Left renal cortex interstitium (tissue), 4 donors: ENCODE data around the gene ADAMTS9. TPM values are rescaled to one million over a fixed set of nuclear protein-coding genes. Genes with fewer than 3 reads are reported as not detected.

Experiments
- DNase-seq, 4 donors: peaks; one replicate each; pipeline ENCODE4 v3.0.0-alpha.2; 2013; ENCODE audit warnings: low read depth in 4 of 4, low spot score in 2 of 4, missing footprints in 1 of 4
- polyA plus RNA-seq, 4 donors: library from polyadenylated mRNA; unstranded; fragments of 120-200 nt; gene quantifications; one replicate each; pipeline ENCODE4 v1.2.1, GENCODE V29; 2013; ENCODE audit not compliant: insufficient read length in 4 of 4

Gene ADAMTS9
- polyA plus RNA-seq, 4 donors = 111 to 178 (median 132) TPM

- peak in 1 of 4 donors; percentile 26 for DNase-seq
Measured at GRCh38 chr3:64687086-64687780, 567 bp downstream of the ADAMTS9 start.

DNA sequence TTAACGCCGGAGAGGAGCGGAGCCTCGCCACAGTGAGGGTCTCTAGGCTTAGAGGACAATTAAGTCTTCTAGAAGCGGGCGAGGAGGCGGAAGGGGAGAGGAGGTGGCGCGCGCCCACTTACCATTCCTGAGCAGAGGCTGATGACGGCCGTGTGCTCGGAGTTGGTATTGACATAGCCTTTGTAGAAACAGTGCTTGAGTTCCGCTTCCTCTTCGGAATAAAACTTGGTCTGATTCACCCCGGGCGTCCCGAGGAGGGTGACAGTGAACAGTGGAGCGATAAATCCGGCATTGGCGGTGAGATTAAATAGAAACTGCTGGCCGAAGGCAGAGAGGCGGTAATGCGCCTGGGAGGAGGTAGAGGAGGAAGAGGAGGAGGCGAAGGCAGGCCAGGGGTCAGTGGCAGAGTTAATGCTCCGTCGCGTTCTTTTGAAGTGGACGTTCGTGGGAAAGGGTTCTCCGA, 1.3 kb downstream of the ADAMTS9 start:
- peak in 1 of 4 donors; percentile 68 for DNase-seq

GRCh38 chr3:64685800-64686445, 1.9 kb downstream of the ADAMTS9 start:
- peak; percentile 88 to 96 (median 94) for DNase-seq

DNA sequence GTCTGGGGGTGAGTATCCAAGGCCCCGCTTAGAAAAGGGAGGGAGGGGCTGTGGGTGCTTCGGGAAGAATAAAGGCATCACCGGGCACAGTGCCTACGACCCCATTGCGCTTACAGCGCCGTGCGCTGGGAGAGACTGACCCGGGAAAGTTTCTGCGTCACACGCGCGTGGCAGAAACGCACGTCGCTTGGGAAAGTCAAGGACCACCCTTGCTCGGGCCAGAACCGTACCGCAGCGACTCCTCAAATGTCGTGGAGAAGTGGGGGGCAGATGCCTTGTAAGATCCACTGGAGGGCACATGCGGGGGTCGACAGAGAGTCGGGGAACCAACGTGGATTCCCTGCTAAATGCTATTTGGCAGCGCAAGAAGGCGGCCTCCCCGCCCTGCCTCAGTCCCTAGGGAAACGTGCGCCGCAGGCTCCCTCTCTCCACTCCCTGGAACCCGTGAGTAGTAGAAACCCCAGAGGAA, 2.4 kb downstream of the ADAMTS9 start:
- DNase-seq = peak in 1 of 4 donors; percentile 58

GRCh38 chr3:64684715-64685261, 3.0 kb downstream of the ADAMTS9 start:
- DNase-seq = peak in 2 of 4 donors; percentile 48 to 63

GRCh38 chr3:64681827-64682226, 6.0 kb downstream of the ADAMTS9 start:
- DNase-seq = no peak

DNA sequence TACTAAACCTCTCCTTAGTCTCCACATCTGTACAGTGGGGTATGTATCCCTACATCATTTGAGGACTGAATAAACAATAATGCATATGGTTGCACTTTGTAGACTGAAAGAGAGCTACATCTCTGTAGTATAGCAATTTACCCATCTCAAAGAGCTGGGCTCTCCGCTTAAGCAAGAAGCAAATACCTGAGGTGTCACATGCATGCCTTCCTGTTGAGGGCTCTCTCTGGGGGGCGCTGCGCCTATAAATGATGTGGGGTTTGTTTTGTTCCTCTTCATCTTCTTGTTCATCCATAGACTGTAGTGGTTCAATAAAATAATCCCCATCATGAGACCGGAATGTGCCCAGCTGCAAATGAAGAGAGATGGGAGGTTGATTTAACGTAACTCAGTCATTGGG, 6.8 kb downstream of the ADAMTS9 start:
- no peak for DNase-seq

- DNase-seq = no peak
Measured at GRCh38 chr3:64680334-64680733, 7.5 kb downstream of the ADAMTS9 start.

DNA sequence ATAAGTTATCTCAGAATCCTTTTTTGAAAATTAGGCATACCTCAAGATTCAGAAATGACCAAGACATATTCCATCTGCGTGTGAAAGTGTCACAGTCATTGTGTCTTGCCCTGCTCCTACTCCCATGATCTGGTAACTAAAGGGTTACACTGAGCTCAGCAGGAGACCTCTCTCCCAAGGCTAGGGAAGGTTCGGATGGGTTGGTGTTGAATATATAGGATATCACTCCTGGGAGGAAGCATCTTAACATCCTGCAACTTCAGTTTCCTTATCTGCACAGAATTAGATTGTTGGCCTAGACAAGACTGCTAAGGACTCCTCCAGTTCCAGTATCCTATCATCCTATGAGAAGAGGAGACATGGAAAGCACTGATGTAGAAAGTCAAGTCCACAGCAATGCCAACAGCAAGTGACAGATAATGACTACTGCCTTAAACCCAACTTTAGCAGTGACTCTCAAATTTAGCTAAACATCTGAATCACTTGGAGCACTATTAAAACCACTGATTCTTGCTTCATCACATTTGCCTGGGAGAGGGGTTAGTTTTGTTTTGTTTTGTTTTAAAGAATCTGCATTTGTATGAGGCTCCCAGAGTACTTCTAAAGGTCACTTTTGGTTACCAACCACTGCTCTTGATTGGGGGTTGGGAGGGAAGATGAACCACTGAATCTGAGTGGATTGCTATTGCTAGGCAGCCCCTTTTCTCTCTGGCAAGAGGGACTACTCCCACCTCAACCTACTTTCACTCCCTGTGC, 9.7 kb downstream of the ADAMTS9 start:
- DNase-seq = no peak

- DNase-seq = no peak
Measured at GRCh38 chr3:64676831-64677230, 11.0 kb downstream of the ADAMTS9 start.

DNA sequence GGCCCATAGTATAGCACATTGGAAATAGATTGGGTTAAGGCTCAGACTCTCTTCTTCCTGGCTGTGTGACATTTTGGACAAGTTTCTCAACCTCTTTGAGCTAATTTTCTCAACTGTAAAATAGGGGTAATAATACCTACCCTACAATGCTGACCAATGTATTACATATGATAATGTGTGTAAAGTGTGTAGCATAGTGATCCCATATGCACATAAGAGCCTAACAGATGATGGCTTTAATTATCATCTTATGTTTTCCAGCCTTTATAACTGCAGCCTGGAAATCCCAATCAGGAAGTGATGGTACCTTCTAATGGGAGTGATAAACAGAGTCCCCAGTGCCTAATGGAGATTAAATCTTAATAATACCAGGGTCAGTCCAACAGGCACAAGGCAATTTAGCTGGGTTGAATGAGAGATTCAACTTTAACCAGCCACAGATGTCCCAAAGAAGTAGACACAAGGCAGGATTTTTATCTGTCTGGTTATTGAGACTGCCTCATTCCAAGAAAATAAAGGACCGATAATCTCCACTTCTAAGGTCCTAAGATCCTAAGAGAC, 12.0 kb downstream of the ADAMTS9 start:
- DNase-seq = no peak

GRCh38 chr3:64674591-64675076, 13.2 kb downstream of the ADAMTS9 start:
- peak in 2 of 4 donors; percentile 31 to 47 for DNase-seq

- no peak for DNase-seq
Measured at GRCh38 chr3:64673159-64673715, 14.6 kb downstream of the ADAMTS9 start.

GRCh38 chr3:64668582-64669510, 19.0 kb downstream of the ADAMTS9 start:
- no peak for DNase-seq

DNA sequence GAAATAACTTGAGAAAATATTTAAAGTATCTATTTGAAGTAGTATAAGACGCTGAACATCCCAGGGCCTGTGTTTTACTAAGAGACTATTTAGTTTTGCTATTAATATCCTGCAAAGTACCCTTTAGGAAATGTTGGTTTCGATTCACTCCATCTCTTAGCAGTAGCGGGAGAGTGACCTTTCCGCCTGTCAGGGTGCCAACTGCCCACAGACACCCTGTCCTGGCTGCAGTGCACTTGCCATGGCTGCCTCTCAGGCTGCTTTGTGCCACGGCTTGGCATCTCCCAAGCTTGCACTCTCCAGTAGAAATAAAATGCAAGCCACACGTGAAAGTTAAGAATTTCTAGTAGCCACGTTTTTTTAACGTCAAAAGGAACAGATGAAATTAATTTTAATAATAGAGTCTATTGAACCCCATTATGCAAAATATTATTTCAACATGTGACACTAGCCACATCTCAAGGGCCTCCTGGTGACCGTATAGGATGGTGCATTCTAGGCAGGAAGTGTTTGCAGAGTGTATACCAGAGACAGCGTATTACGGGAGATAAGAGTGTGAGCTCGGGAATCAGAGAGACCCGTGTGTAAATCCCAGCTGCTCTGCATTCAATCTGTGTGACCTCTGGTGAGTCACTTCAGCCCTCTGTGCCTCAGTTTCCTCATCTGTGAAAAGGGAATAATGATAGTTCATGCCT, 19.8 kb downstream of the ADAMTS9 start:
- no peak for DNase-seq

DNA sequence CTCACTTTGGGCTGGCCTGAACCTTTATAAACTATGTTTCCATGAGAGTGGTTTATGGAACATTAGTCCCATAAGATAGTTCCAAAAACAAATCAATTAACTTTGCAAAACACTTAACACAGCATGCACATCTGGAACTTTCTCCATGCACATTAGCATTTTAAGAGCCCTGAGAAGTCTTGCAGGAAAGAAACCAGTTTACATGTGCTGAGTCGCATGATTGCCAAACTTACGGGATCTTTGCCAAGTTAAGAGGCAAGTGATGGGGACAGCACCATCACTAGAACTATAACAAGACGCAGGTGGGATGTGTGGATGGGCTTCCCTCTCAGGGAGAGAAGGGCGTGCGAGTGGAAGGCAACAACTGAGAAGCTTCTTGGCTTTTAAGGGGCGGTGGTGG, 20.7 kb downstream of the ADAMTS9 start:
- DNase-seq = no peak

- peak in 1 of 4 donors; percentile 54 for DNase-seq
Measured at GRCh38 chr3:64666171-64666588, 21.6 kb downstream of the ADAMTS9 start.

- no peak for DNase-seq
Measured at GRCh38 chr3:64664397-64664796, 23.4 kb downstream of the ADAMTS9 start.

DNA sequence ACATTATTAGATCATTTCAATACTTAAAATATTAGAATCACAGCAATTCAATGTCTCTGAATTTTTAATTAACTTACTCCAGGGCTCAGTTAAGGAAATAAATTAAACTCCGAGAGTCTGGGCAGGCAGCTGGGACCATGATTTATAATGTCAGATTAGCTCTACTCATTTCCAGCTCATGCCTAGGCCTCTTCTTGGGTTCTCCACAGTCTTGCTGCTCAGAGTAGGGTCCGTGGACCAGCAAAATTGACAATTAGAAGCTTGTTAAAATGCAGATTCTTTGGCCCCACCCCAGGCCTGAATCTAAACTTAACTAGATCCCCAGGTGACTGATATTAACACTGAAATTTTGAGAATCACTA, 28.2 kb downstream of the ADAMTS9 start:
- DNase-seq = no peak
